ENCODE results near the gene MRPL37.
"Not testable (repeated sequence)": the region's sequence is repeated elsewhere in the genome, so short reads cannot be mapped to it uniquely, and the experiment has no call there.

MRPL37 gene

GRCh38 chr1:54222711-54223110 is 22.7 kb downstream of the MRPL37 start:
- no peaks in the 10 kb centered on the region for H3K27me3 ChIP-seq (ENCODE audit: insufficient read depth, low read length)
- H3K9me3 ChIP-seq (ENCODE audit: insufficient read depth, low read depth, low read length) = no peaks in the 10 kb centered on the region
- H3K36me3 ChIP-seq (ENCODE audit: insufficient read depth, low read depth, low read length) = peaks cover 42% of the 10 kb centered on the region
- H3K4me1 ChIP-seq (ENCODE audit: insufficient read depth, low read length) = 0 out of 2 replicates have a peak, but pooled peaks cover 4% of the 10 kb centered on the region
- no peak overlapping the region for H3K4me3 ChIP-seq (ENCODE audit: low read length)
- H3K9ac ChIP-seq (ENCODE audit: low read depth, low read length) = no peak overlapping the region
- no peak overlapping the region for H3K27ac ChIP-seq (ENCODE audit: low read length)

GRCh38 chr1:54223441-54224202 is 23.7 kb downstream of the MRPL37 start:
- H3K9me3 ChIP-seq (ENCODE audit: insufficient read depth, low read depth, low read length) = no peaks in the 10 kb centered on the region
- no peak overlapping the region for H3K9ac ChIP-seq (ENCODE audit: low read depth, low read length)
- H3K36me3 ChIP-seq (ENCODE audit: insufficient read depth, low read depth, low read length) = peaks cover 36% of the 10 kb centered on the region
- H3K4me1 ChIP-seq (ENCODE audit: insufficient read depth, low read length) = 0 out of 2 replicates have a peak, but pooled peaks cover 4% of the 10 kb centered on the region
- H3K4me3 ChIP-seq (ENCODE audit: low read length) = no peak overlapping the region
- H3K27ac ChIP-seq (ENCODE audit: low read length) = no peak overlapping the region
- no peaks in the 10 kb centered on the region for H3K27me3 ChIP-seq (ENCODE audit: insufficient read depth, low read length)

- no peak overlapping the region for H3K4me3 ChIP-seq (ENCODE audit: low read length)
- no peaks in the 10 kb centered on the region for H3K9me3 ChIP-seq (ENCODE audit: insufficient read depth, low read depth, low read length)
- H3K36me3 ChIP-seq (ENCODE audit: insufficient read depth, low read depth, low read length) = peaks cover 30% of the 10 kb centered on the region; the same call in 1 of the 2 replicates
- H3K9ac ChIP-seq (ENCODE audit: low read depth, low read length) = no peak overlapping the region
- 0 out of 2 replicates have a peak, but pooled peaks cover 4% of the 10 kb centered on the region for H3K4me1 ChIP-seq (ENCODE audit: insufficient read depth, low read length)
- no peak overlapping the region for H3K27ac ChIP-seq (ENCODE audit: low read length)
- no peaks in the 10 kb centered on the region for H3K27me3 ChIP-seq (ENCODE audit: insufficient read depth, low read length)
Measured at GRCh38 chr1:54224233-54224632, 24.3 kb downstream of the MRPL37 start.

GRCh38 chr1:54225378-54225777 is 25.4 kb downstream of the MRPL37 start:
- peaks cover 20% of the 10 kb centered on the region; the same call in 1 of the 2 replicates for H3K36me3 ChIP-seq (ENCODE audit: insufficient read depth, low read depth, low read length)
- H3K4me1 ChIP-seq (ENCODE audit: insufficient read depth, low read length) = 0 out of 2 replicates have a peak, but pooled peaks cover 4% of the 10 kb centered on the region
- H3K27me3 ChIP-seq (ENCODE audit: insufficient read depth, low read length) = no peaks in the 10 kb centered on the region
- no peak overlapping the region for H3K9ac ChIP-seq (ENCODE audit: low read depth, low read length)
- no peaks in the 10 kb centered on the region for H3K9me3 ChIP-seq (ENCODE audit: insufficient read depth, low read depth, low read length)
- H3K4me3 ChIP-seq (ENCODE audit: low read length) = no peak overlapping the region
- H3K27ac ChIP-seq (ENCODE audit: low read length) = no peak overlapping the region

- H3K9me3 ChIP-seq (ENCODE audit: insufficient read depth, low read depth, low read length) = no peaks in the 10 kb centered on the region
- 0 out of 2 replicates have a peak, but pooled peaks cover 4% of the 10 kb centered on the region for H3K4me1 ChIP-seq (ENCODE audit: insufficient read depth, low read length)
- H3K27me3 ChIP-seq (ENCODE audit: insufficient read depth, low read length) = no peaks in the 10 kb centered on the region
- no peak overlapping the region for H3K9ac ChIP-seq (ENCODE audit: low read depth, low read length)
- H3K36me3 ChIP-seq (ENCODE audit: insufficient read depth, low read depth, low read length) = peaks cover 20% of the 10 kb centered on the region; the same call in 1 of the 2 replicates
- no peak overlapping the region for H3K4me3 ChIP-seq (ENCODE audit: low read length)
- H3K27ac ChIP-seq (ENCODE audit: low read length) = no peak overlapping the region
Measured at GRCh38 chr1:54225986-54226559, 26.1 kb downstream of the MRPL37 start.

DNA sequence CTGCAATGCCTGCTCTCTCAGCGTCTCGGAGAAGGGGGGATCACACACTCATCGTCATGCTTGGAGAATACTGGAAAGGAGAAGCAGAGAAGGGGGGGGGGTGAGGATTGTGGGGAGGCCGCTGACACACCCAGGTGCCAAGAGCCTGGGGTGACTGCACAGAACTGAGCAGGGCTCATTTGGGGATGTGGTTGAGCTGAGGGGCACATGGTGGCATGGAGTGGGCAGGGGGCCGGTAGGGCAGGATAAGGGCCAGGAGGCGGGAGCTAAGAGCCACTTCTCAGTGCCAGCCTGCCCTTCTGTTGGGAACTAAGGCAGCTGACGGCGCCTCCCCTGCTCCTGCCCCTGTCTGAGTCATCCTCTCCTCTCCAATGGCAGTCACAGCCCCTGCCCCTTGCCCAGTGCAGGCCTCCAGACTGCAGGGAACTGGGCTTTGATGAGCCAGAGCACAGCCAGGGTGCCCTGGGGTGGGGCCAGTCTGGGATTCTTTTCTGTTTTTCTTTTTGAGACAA is 27.2 kb downstream of the MRPL37 start:
- Histone ChIP-seq H3K4me3 (ENCODE audit: low read length) (no peak overlapping the region), H3K4me1 (ENCODE audit: insufficient read depth, low read length) (0 out of 2 replicates have a peak, but pooled peaks cover 3% of the 10 kb centered on the region), H3K9ac (ENCODE audit: low read depth, low read length) (no peak overlapping the region), H3K27ac (ENCODE audit: low read length) (no peak overlapping the region), H3K9me3 (ENCODE audit: insufficient read depth, low read depth, low read length) (no peaks in the 10 kb centered on the region), H3K27me3 (ENCODE audit: insufficient read depth, low read length) (no peaks in the 10 kb centered on the region), H3K36me3 (ENCODE audit: insufficient read depth, low read depth, low read length) (peaks cover 20% of the 10 kb centered on the region; the same call in 1 of the 2 replicates)

DNA sequence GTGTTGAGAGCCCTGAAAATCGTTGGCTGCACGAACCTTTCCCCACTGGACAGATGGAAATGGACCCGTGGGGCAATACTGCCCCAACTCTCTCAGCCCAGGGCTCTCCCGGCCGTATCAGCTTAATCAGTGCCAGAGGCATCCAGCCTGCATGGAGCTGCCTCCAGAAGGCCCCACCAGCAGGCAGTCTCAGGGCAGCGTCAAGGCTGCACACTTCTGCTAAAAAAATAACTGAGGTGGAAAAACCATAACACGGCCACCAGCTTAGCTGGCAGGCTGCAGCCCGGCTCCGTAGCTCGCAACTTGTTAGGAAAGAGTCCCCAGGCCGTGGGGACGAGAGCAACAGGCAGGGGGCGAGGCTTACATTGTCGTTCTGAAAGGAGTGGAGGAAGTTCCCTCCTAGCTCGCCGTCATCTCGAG is 27.9 kb downstream of the MRPL37 start:
- H3K27ac ChIP-seq (ENCODE audit: low read length) = no peak overlapping the region
- H3K9ac ChIP-seq (ENCODE audit: low read depth, low read length) = no peak overlapping the region
- H3K27me3 ChIP-seq (ENCODE audit: insufficient read depth, low read length) = no peaks in the 10 kb centered on the region
- H3K36me3 ChIP-seq (ENCODE audit: insufficient read depth, low read depth, low read length) = peaks cover 20% of the 10 kb centered on the region; the same call in 1 of the 2 replicates
- no peaks in the 10 kb centered on the region for H3K9me3 ChIP-seq (ENCODE audit: insufficient read depth, low read depth, low read length)
- H3K4me3 ChIP-seq (ENCODE audit: low read length) = no peak overlapping the region
- H3K4me1 ChIP-seq (ENCODE audit: insufficient read depth, low read length) = no peaks in the 10 kb centered on the region

DNA sequence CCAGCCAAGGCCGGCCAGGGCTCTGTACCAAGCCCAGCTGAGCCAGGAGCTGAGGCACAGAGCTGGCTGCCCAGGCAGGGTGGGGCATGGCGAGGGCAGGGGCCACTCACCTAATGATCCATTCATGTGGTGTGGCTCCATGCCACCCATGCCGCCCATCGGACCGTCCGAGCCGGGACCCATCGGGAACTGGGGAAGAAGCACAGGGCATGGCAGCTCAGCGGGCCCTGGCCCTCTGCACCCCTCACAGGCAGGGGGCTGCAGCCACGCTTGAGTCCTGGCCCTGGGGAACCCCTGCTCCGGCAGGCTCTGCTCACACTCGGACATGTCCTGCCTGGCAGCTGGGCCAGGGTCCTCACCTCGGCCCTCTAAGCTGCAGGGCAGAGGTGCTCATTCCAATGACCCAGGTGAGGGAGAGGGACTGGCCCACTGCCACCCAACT is 28.7 kb downstream of the MRPL37 start:
- Histone ChIP-seq H3K27ac (ENCODE audit: low read length) (no peak overlapping the region), H3K36me3 (ENCODE audit: insufficient read depth, low read depth, low read length) (peaks cover 20% of the 10 kb centered on the region; the same call in 1 of the 2 replicates), H3K9ac (ENCODE audit: low read depth, low read length) (no peak overlapping the region), H3K9me3 (ENCODE audit: insufficient read depth, low read depth, low read length) (no peaks in the 10 kb centered on the region), H3K4me1 (ENCODE audit: insufficient read depth, low read length) (no peaks in the 10 kb centered on the region), H3K27me3 (ENCODE audit: insufficient read depth, low read length) (no peaks in the 10 kb centered on the region), H3K4me3 (ENCODE audit: low read length) (no peak overlapping the region)

- no peak overlapping the region for H3K27ac ChIP-seq (ENCODE audit: low read length)
- H3K4me3 ChIP-seq (ENCODE audit: low read length) = no peak overlapping the region
- no peak overlapping the region for H3K9ac ChIP-seq (ENCODE audit: low read depth, low read length)
- no peaks in the 10 kb centered on the region for H3K4me1 ChIP-seq (ENCODE audit: insufficient read depth, low read length)
- H3K27me3 ChIP-seq (ENCODE audit: insufficient read depth, low read length) = no peaks in the 10 kb centered on the region
- H3K36me3 ChIP-seq (ENCODE audit: insufficient read depth, low read depth, low read length) = peaks cover 20% of the 10 kb centered on the region; the same call in 1 of the 2 replicates
- no peaks in the 10 kb centered on the region for H3K9me3 ChIP-seq (ENCODE audit: insufficient read depth, low read depth, low read length)
Measured at GRCh38 chr1:54229281-54229891, 29.4 kb downstream of the MRPL37 start.

- Histone ChIP-seq H3K27me3 (ENCODE audit: insufficient read depth, low read length) (no peaks in the 10 kb centered on the region), H3K36me3 (ENCODE audit: insufficient read depth, low read depth, low read length) (peaks cover 22% of the 10 kb centered on the region), H3K9ac (ENCODE audit: low read depth, low read length) (no peak overlapping the region), H3K4me3 (ENCODE audit: low read length) (no peak overlapping the region), H3K4me1 (ENCODE audit: insufficient read depth, low read length) (no peaks in the 10 kb centered on the region), H3K27ac (ENCODE audit: low read length) (no peak overlapping the region), H3K9me3 (ENCODE audit: insufficient read depth, low read depth, low read length) (no peaks in the 10 kb centered on the region)
Measured at GRCh38 chr1:54230507-54231339, 30.8 kb downstream of the MRPL37 start.

DNA sequence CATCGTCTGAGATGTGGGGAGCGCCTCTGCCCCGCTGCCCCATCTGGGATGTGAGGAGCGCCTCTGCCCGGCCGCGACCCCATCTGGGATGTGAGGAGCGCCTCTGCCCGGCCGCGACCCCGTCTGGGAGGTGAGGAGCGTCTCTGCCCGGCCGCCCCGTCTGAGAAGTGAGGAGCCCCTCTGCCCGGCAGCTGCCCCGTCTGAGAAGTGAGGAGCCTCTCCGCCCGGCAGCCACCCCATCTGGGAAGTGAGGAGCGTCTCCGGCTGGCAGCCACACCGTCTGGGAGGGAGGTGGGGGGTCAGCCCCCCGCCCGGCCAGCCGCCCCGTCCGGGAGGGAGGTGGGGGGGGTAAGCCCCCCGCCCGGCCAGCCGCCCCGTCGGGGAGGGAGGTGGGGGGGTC is 33.2 kb downstream of the MRPL37 start:
- peaks cover 23% of the 10 kb centered on the region for H3K36me3 ChIP-seq (ENCODE audit: insufficient read depth, low read depth, low read length)
- H3K4me3 ChIP-seq (ENCODE audit: low read length); H3K9ac ChIP-seq (ENCODE audit: low read depth, low read length); H3K4me1 ChIP-seq (ENCODE audit: insufficient read depth, low read length); H3K27me3 ChIP-seq (ENCODE audit: insufficient read depth, low read length); H3K9me3 ChIP-seq (ENCODE audit: insufficient read depth, low read depth, low read length); H3K27ac ChIP-seq (ENCODE audit: low read length): not testable (repeated sequence)
